ENCODE results near the gene PARD3B. TPM values are rescaled to one million over a fixed set of nuclear protein-coding genes. Genes with fewer than 3 reads are reported as not detected.
A peak's percentile ranks its signal among the peaks of the same experiment; 100 is the strongest.

The PARD3B gene
- total and polyA plus RNA-seq, 2 experiments from 2014 or later: 3.5 to 4.4 TPM

DNA sequence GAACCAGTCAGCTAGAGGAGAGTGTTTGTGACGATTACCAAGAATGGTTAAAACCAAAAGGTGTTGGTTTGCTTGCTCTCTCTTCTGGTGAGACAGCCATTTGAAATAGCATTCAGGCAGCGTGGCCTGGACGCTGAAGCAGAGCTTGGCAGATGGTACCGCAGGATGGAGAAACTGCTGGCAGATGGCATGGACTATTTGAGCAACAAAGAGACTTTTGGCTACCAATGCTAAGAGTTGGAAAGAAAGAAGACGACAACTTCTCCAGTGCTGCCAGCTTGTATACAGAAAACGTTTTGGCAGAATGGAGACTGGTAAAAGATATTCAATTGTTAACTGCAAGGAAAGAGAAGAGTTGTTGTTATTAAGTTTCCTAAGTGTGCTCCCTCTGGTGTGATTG, 315.0 kb downstream of the PARD3B start:
- H3K27ac Mint-ChIP-seq: no peak overlapping the region
- peaks cover 24% of the 10 kb centered on the region for H3K4me1 Mint-ChIP-seq
- no peak overlapping the region for H3K4me2 ChIP-seq
- TF ChIP-seq, protein P1, sequence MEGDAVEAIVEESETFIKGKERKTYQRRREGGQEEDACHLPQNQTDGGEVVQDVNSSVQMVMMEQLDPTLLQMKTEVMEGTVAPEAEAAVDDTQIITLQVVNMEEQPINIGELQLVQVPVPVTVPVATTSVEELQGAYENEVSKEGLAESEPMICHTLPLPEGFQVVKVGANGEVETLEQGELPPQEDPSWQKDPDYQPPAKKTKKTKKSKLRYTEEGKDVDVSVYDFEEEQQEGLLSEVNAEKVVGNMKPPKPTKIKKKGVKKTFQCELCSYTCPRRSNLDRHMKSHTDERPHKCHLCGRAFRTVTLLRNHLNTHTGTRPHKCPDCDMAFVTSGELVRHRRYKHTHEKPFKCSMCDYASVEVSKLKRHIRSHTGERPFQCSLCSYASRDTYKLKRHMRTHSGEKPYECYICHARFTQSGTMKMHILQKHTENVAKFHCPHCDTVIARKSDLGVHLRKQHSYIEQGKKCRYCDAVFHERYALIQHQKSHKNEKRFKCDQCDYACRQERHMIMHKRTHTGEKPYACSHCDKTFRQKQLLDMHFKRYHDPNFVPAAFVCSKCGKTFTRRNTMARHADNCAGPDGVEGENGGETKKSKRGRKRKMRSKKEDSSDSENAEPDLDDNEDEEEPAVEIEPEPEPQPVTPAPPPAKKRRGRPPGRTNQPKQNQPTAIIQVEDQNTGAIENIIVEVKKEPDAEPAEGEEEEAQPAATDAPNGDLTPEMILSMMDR (conservative IDR thresholded peaks at IDR 0.05; ENCODE audit: low read depth in 2 of 2): no peak
- TF ChIP-seq EZH2 (IDR thresholded peaks at IDR 0.05; ENCODE audit: low read depth, unreplicated experiment): no peak
- TF ChIP-seq REST (IDR thresholded peaks at IDR 0.05; ENCODE audit: unreplicated experiment): no peak
- TF ChIP-seq CREB1 (CRISPR knock-in tag; IDR thresholded peaks at IDR 0.05; ENCODE audit: low read depth): no peak
- no peak for TF ChIP-seq EZH2phosphoT487 (IDR thresholded peaks at IDR 0.05; ENCODE audit: unreplicated experiment)
- TF ChIP-seq JUNB (IDR thresholded peaks at IDR 0.05; ENCODE audit: unreplicated experiment): no peak
- no peak for TF ChIP-seq STAT1 (IDR thresholded peaks at IDR 0.05; ENCODE audit: unreplicated experiment)
- no peak for TF ChIP-seq POLR2AphosphoS5 (IDR thresholded peaks at IDR 0.05; ENCODE audit: low read depth)
- TF ChIP-seq ZNF114 (CRISPR knock-in tag; IDR thresholded peaks at IDR 0.05): no peak
- peaks cover 7% of the 10 kb centered on the region; the same call in 2 of the 3 replicates for H3K36me3 Mint-ChIP-seq (ENCODE audit: low read depth)
- peaks cover 24% of the 10 kb centered on the region for H3K4me1 ChIP-seq (ENCODE audit: insufficient read depth)
- H3K9me2 ChIP-seq (ENCODE audit: insufficient read depth): no peaks in the 10 kb centered on the region
- H2AFZ ChIP-seq: no peak overlapping the region
- H3K36me3 ChIP-seq (ENCODE audit: insufficient read depth): no peaks in the 10 kb centered on the region
- H3F3A ChIP-seq (replicated peaks; ENCODE audit: low read depth): no peaks in the 10 kb centered on the region
- H3K27ac ChIP-seq (ENCODE audit: low read depth): 0 out of 2 replicates have a peak overlapping the region, but pooled peaks have one; percentile 16
- DNase-seq (ENCODE audit: low spot score) (no peak), ATAC-seq (no peak)
- peaks cover 5% of the 10 kb centered on the region for H3K27me3 Mint-ChIP-seq (ENCODE audit: insufficient read depth, low read depth, poor library complexity)
- no peaks in the 10 kb centered on the region for H4K20me1 ChIP-seq (replicated peaks; ENCODE audit: insufficient read depth)
- no peaks in the 10 kb centered on the region for H3K79me2 ChIP-seq (replicated peaks; ENCODE audit: insufficient read depth)
- no peak overlapping the region for H3K4me3 ChIP-seq
- H3K27me3 ChIP-seq (ENCODE audit: insufficient read depth): no peaks in the 10 kb centered on the region
- no peak overlapping the region for H3K4me3 Mint-ChIP-seq
- peaks cover 9% of the 10 kb centered on the region; the same call in 2 of the 3 replicates for H3K9me3 Mint-ChIP-seq

GRCh38 chr2:204862809-204863208, 317.5 kb downstream of the PARD3B start:
- Histone ChIP-seq H3K4me3 (no peak overlapping the region), H3K79me2 (replicated peaks; ENCODE audit: insufficient read depth) (no peaks in the 10 kb centered on the region), H3K36me3 (ENCODE audit: insufficient read depth) (no peaks in the 10 kb centered on the region), H3F3A (replicated peaks; ENCODE audit: low read depth) (no peaks in the 10 kb centered on the region), H2AFZ (no peak overlapping the region), H4K20me1 (replicated peaks; ENCODE audit: insufficient read depth) (no peaks in the 10 kb centered on the region), H3K27ac (ENCODE audit: low read depth) (no peak overlapping the region), H3K4me2 (no peak overlapping the region), H3K4me1 (ENCODE audit: insufficient read depth) (peaks cover 24% of the 10 kb centered on the region), H3K9me2 (ENCODE audit: insufficient read depth) (no peaks in the 10 kb centered on the region), H3K27me3 (ENCODE audit: insufficient read depth) (no peaks in the 10 kb centered on the region)
- Mint-ChIP-seq H3K4me3 (no peak overlapping the region), H3K4me1 (peaks cover 24% of the 10 kb centered on the region), H3K36me3 (ENCODE audit: low read depth) (peaks cover 10% of the 10 kb centered on the region; the same call in 2 of the 3 replicates), H3K27me3 (ENCODE audit: insufficient read depth, low read depth, poor library complexity) (peaks cover 5% of the 10 kb centered on the region), H3K27ac (no peak overlapping the region), H3K9me3 (peaks cover 4% of the 10 kb centered on the region; the same call in 2 of the 3 replicates)
- ATAC-seq (no peak), DNase-seq (ENCODE audit: low spot score) (peak; percentile 10)
- TF ChIP-seq ETS1 (IDR thresholded peaks at IDR 0.05) (no peak), STAT1 (IDR thresholded peaks at IDR 0.05; ENCODE audit: unreplicated experiment) (no peak)
